GM21390 (cell line): Measurements from ENCODE around the gene GMEB1.
"Not testable (repeated sequence)": the region's sequence is repeated elsewhere in the genome, so short reads cannot be mapped to it uniquely, and the experiment has no call there.

ENCODE experiments used
- ATAC-seq: cut with Tn5 transposase; IDR thresholded peaks from one replicate; pipeline ENCODE4 v1.9.1; 2021; ENCODE audit not compliant: unreplicated experiment

The GMEB1 gene

GRCh38 chr1:28745653-28746173, 77.1 kb downstream of the GMEB1 start:
- ATAC-seq: no peak

- no peak for ATAC-seq
These were observed 81.7 kb downstream of the GMEB1 start for GRCh38 chr1:28750330-28750729.

- not testable (repeated sequence) for ATAC-seq
These were observed 82.2 kb downstream of the GMEB1 start for GRCh38 chr1:28750771-28751294.

GRCh38 chr1:28751315-28752060, 82.9 kb downstream of the GMEB1 start:
- no peak for ATAC-seq

- no peak for ATAC-seq
These were observed 87.1 kb downstream of the GMEB1 start for GRCh38 chr1:28755701-28756100.

- ATAC-seq: no peak
These were observed 88.3 kb downstream of the GMEB1 start for GRCh38 chr1:28756846-28757245.

- ATAC-seq: no peak
These were observed 89.8 kb downstream of the GMEB1 start for GRCh38 chr1:28758420-28758819.

GRCh38 chr1:28759257-28759656, 90.7 kb downstream of the GMEB1 start:
- no peak for ATAC-seq

GRCh38 chr1:28761189-28761588, 92.6 kb downstream of the GMEB1 start:
- no peak for ATAC-seq

- ATAC-seq: no peak
These were observed 98.1 kb downstream of the GMEB1 start for GRCh38 chr1:28766532-28767183.
